HEK293 (cell line): ENCODE results near the gene GPR3.
A peak's percentile ranks its signal among the peaks of the same experiment; 100 is the strongest.

Source experiments
- CTCF ChIA-PET: fragments of 350-600 bp; formaldehyde crosslinking; extraction: SDS; loops from one replicate; lab custom pipeline; 2021; ENCODE audit warnings: antibody characterized with exemption; lab: Yijun Ruan, JAX
- POLR2A ChIA-PET: fragments of 300-600 bp; formaldehyde crosslinking; extraction: SDS; loops from one replicate; lab custom pipeline; 2020; ENCODE audit warnings: antibody characterized with exemption, inconsistent platforms; lab: Yijun Ruan, JAX
- H3K27ac ChIP-seq: fragments of 200-500 bp; sonication (Bioruptor generic); 2 replicates; pipeline ENCODE4 v1.5.1; 2014; ENCODE audit warnings: low read depth, low read length, control low read depth, inconsistent platforms; ENCODE audit errors: extremely low read depth
- H3K36me3 ChIP-seq, 2 experiments: fragments of 200-500 bp in 1 of 2; sonication (Bioruptor generic) in 1 of 2; 1 replicate in 1 of 2; 2 replicates in 1 of 2; pipeline ENCODE4 v1.5.1; 2014 to 2017; ENCODE audit warnings: inconsistent platforms in 2 of 2, low read length in 2 of 2; ENCODE audit not compliant: control insufficient read depth in 2 of 2, insufficient read depth in 1 of 2
- H3K4me1 ChIP-seq: fragments of 200-500 bp; sonication (Bioruptor generic); 2 replicates; pipeline ENCODE4 v1.5.1; 2014; ENCODE audit warnings: mild to moderate bottlenecking, low read length, inconsistent platforms; ENCODE audit not compliant: control insufficient read depth, insufficient read depth
- H3K4me3 ChIP-seq: 2 replicates; pipeline ENCODE4 v1.5.1; 2011; ENCODE audit warnings: low read depth, mild to moderate bottlenecking, control low read depth, low read length, moderate library complexity
- H3K9me3 ChIP-seq: fragments of 200-500 bp; sonication (Bioruptor generic); 2 replicates; pipeline ENCODE4 v1.5.1; 2014; ENCODE audit warnings: low read depth, low read length, inconsistent platforms; ENCODE audit not compliant: control insufficient read depth, insufficient read depth
- BCL11B ChIP-seq: fragments of 450-650 bp; formaldehyde crosslinking; IDR thresholded peaks from 2 replicates; pipeline ENCODE4 v1.5.1; 2016; ENCODE audit warnings: low read depth, missing biosample characterization, missing genetic modification characterization
- GLIS1 ChIP-seq: fragments of 450-650 bp; formaldehyde crosslinking; IDR thresholded peaks from 2 replicates; pipeline ENCODE4 v1.5.1; 2016; ENCODE audit warnings: missing biosample characterization, missing genetic modification characterization
- GLIS2 ChIP-seq: fragments of 450-650 bp; formaldehyde crosslinking; IDR thresholded peaks from 2 replicates; pipeline ENCODE4 v1.5.1; 2016; ENCODE audit warnings: missing biosample characterization, missing genetic modification characterization
- HOXA7 ChIP-seq: sonication (generic); formaldehyde crosslinking; IDR thresholded peaks from 2 replicates; pipeline ENCODE4 v1.8.1; 2022; ENCODE audit warnings: missing genetic modification reagents, borderline replicate concordance
- HOXD13 ChIP-seq: sonication (generic); formaldehyde crosslinking; IDR thresholded peaks from 2 replicates; pipeline ENCODE4 v1.8.0; 2022; ENCODE audit warnings: missing genetic modification reagents, borderline replicate concordance
- KLF1 ChIP-seq: fragments of 450-650 bp; formaldehyde crosslinking; IDR thresholded peaks from 2 replicates; pipeline ENCODE4 v1.5.1; 2016; ENCODE audit warnings: missing biosample characterization, missing genetic modification characterization
- KLF10 ChIP-seq: fragments of 450-650 bp; IDR thresholded peaks from 2 replicates; pipeline ENCODE4 v1.5.1; 2018; ENCODE audit warnings: missing biosample characterization, mild to moderate bottlenecking, missing genetic modification characterization
- KLF7 ChIP-seq: fragments of 450-650 bp; formaldehyde crosslinking; IDR thresholded peaks from 2 replicates; pipeline ENCODE4 v1.5.1; 2016; ENCODE audit warnings: missing biosample characterization, missing genetic modification characterization, borderline replicate concordance
- OSR2 ChIP-seq: fragments of 450-650 bp; formaldehyde crosslinking; IDR thresholded peaks from 2 replicates; pipeline ENCODE4 v1.5.1; 2016; ENCODE audit warnings: missing biosample characterization, missing genetic modification characterization
- RBAK ChIP-seq: fragments of 450-650 bp; formaldehyde crosslinking; IDR thresholded peaks from 2 replicates; pipeline ENCODE4 v1.5.1; 2016; ENCODE audit warnings: missing biosample characterization, missing genetic modification characterization
- SP3 ChIP-seq: fragments of 450-650 bp; formaldehyde crosslinking; IDR thresholded peaks from 2 replicates; pipeline ENCODE4 v1.5.1; 2016; ENCODE audit warnings: missing biosample characterization, missing genetic modification characterization
- TCF7L2 ChIP-seq: IDR thresholded peaks from 2 replicates; pipeline ENCODE4 v1.6.1; 2011; ENCODE audit warnings: low read depth, mild to moderate bottlenecking, inconsistent platforms, low read length, moderate library complexity, borderline replicate concordance
- ZBTB7A ChIP-seq: fragments of 450-650 bp; formaldehyde crosslinking; IDR thresholded peaks from 2 replicates; pipeline ENCODE4 v1.5.1; 2016; ENCODE audit warnings: low read depth, missing biosample characterization, missing genetic modification characterization
- ZFP69B ChIP-seq: fragments of 450-650 bp; formaldehyde crosslinking; IDR thresholded peaks from 2 replicates; pipeline ENCODE4 v1.5.1; 2016; ENCODE audit warnings: missing biosample characterization, missing genetic modification characterization
- ZNF19 ChIP-seq: fragments of 450-650 bp; formaldehyde crosslinking; IDR thresholded peaks from 2 replicates; pipeline ENCODE4; 2016; ENCODE audit warnings: missing biosample characterization, missing genetic modification characterization, low read depth
- ZNF341 ChIP-seq: fragments of 450-650 bp; formaldehyde crosslinking; IDR thresholded peaks from 2 replicates; pipeline ENCODE4; 2016; ENCODE audit warnings: low read depth, missing biosample characterization, missing genetic modification characterization
- ZNF561 ChIP-seq: fragments of 450-650 bp; IDR thresholded peaks from 2 replicates; pipeline ENCODE4 v1.5.1; 2018; ENCODE audit warnings: missing biosample characterization, missing genetic modification characterization, borderline replicate concordance
- ZNF777 ChIP-seq: fragments of 450-650 bp; formaldehyde crosslinking; IDR thresholded peaks from 2 replicates; pipeline ENCODE4 v1.5.1; 2017; ENCODE audit warnings: missing biosample characterization, missing genetic modification characterization, borderline replicate concordance
- ZSCAN16 ChIP-seq: fragments of 450-650 bp; formaldehyde crosslinking; IDR thresholded peaks from 2 replicates; pipeline ENCODE4 v1.5.1; 2016; ENCODE audit warnings: missing biosample characterization, missing genetic modification characterization
- TF ChIP-seq, protein P1 (sequence below): fragments of 450-650 bp; formaldehyde crosslinking; IDR thresholded peaks from 2 replicates; pipeline ENCODE4 v1.5.1; 2016; ENCODE audit warnings: missing biosample characterization, missing genetic modification characterization
- TF ChIP-seq, protein P2 (sequence below): fragments of 450-650 bp; formaldehyde crosslinking; IDR thresholded peaks from 2 replicates; pipeline ENCODE4 v1.5.1; 2017; ENCODE audit warnings: missing biosample characterization, missing genetic modification characterization
- TF ChIP-seq, protein P3 (sequence below): fragments of 450-650 bp; formaldehyde crosslinking; IDR thresholded peaks from 2 replicates; pipeline ENCODE4 v1.5.1; 2017; ENCODE audit warnings: missing biosample characterization, missing genetic modification characterization
- TF ChIP-seq, protein P4 (sequence below): fragments of 450-650 bp; formaldehyde crosslinking; IDR thresholded peaks from 2 replicates; pipeline ENCODE4 v1.5.1; 2016; ENCODE audit warnings: missing biosample characterization, missing genetic modification characterization
- TF ChIP-seq, protein P5 (sequence below): sonication (generic); formaldehyde crosslinking; IDR thresholded peaks from 2 replicates; pipeline ENCODE4 v1.8.1; 2022; ENCODE audit warnings: mild to moderate bottlenecking, moderate library complexity, missing genetic modification reagents

GPR3 gene

DNA sequence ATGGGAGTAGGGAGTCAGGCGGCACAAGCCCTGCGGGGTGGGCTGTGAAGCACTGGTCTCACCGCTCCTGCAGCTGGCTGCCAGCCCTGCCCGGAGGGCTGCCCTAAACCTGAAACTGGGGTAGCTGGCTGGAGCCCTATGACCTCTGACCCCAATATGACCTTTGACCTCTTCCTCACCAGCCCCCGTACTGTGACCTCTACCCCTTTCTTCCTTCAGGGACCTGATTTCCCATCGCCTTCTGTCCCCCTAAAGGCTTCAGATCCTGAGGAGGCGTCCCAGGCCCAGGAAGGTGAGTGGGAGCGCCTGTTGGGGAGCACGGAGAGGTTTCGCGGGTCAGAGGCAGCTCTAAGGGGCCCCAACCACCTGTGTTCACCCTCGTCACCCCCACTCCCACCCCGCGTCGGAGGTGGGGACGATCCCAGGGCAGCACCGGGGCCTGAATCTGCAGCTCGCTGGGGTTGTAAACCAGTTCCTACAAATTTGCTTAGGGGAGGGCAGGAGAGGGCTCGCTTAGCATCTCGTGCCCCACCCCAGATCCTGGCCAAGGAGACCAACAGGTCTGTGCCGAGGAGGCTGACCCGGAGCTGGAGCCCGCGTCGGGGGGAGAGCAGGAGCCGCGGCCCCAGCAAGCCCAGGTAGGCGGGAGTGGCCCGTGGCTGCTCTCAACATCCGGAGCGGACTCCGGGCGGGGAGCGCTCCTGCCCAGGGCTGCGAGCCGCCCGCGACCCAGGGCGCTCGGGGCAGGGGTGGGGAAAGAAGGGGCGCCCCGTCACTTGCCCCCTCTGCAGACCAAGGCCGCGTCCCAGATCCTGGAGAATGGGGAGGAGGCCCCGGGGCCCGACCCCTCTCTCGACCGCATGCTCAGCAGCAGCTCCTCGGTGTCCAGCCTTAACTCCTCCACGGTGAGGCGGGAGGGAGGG, 43.3 kb upstream of the GPR3 start:
- POLR2A ChIA-PET = interaction anchor here (0.6 to 2.0 kb wide), 9 partner anchors 10 to 449 kb away, joined by 3 to 17 read pairs (median 5); partner anchors contain the start of genes GPATCH3, MAP3K6, SLC9A1 and TMEM222
- CTCF ChIA-PET = interaction anchor here (0.7 to 3.2 kb wide), 6 partner anchors 16 to 46 kb away, joined by 3 to 17 read pairs (median 6); partner anchors contain the start of gene MAP3K6
- Histone ChIP-seq H3K36me3 (peaks cover 0 to 18% of the 10 kb centered on the region in 2 experiments; a peak in 1 of 3 replicates), H3K9me3 (no peaks in the 10 kb centered on the region), H3K27ac (no peak overlapping the region), H3K4me1 (peaks cover 4% of the 10 kb centered on the region), H3K4me3 (peak overlapping the region; percentile 13)
- TF ChIP-seq GLIS1 (peak; percentile 71), ZNF19 (tag by site-specific recombination) (no peak), RBAK (tag by site-specific recombination) (no peak), BCL11B (tag by site-specific recombination) (peak; percentile 99), KLF1 (tag by site-specific recombination) (0 out of 2 replicates have a peak, but pooled peaks have one; percentile 10), ZSCAN16 (tag by site-specific recombination) (no peak), KLF10 (tag by site-specific recombination) (peak; percentile 44; the same call in 1 of the 2 replicates), KLF7 (0 out of 2 replicates have a peak, but pooled peaks have one; percentile 6), TCF7L2 (no peak), SP3 (tag by site-specific recombination) (peak; percentile 81), ZFP69B (tag by site-specific recombination) (peak; percentile 55; the same call in 1 of the 2 replicates), ZNF561 (tag by site-specific recombination) (peak; percentile 57; the same call in 1 of the 2 replicates), ZNF341 (tag by site-specific recombination) (peak; percentile 74), ZNF777 (no peak), GLIS2 (tag by site-specific recombination) (peak; percentile 71), OSR2 (tag by site-specific recombination) (peak; percentile 31; the same call in 1 of the 2 replicates), ZBTB7A (peak; percentile 53; the same call in 1 of the 2 replicates), HOXD13 (no peak), HOXA7 (no peak)
- TF ChIP-seq, protein P1, sequence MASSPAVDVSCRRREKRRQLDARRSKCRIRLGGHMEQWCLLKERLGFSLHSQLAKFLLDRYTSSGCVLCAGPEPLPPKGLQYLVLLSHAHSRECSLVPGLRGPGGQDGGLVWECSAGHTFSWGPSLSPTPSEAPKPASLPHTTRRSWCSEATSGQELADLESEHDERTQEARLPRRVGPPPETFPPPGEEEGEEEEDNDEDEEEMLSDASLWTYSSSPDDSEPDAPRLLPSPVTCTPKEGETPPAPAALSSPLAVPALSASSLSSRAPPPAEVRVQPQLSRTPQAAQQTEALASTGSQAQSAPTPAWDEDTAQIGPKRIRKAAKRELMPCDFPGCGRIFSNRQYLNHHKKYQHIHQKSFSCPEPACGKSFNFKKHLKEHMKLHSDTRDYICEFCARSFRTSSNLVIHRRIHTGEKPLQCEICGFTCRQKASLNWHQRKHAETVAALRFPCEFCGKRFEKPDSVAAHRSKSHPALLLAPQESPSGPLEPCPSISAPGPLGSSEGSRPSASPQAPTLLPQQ = peak; percentile 69
- TF ChIP-seq, protein P2, sequence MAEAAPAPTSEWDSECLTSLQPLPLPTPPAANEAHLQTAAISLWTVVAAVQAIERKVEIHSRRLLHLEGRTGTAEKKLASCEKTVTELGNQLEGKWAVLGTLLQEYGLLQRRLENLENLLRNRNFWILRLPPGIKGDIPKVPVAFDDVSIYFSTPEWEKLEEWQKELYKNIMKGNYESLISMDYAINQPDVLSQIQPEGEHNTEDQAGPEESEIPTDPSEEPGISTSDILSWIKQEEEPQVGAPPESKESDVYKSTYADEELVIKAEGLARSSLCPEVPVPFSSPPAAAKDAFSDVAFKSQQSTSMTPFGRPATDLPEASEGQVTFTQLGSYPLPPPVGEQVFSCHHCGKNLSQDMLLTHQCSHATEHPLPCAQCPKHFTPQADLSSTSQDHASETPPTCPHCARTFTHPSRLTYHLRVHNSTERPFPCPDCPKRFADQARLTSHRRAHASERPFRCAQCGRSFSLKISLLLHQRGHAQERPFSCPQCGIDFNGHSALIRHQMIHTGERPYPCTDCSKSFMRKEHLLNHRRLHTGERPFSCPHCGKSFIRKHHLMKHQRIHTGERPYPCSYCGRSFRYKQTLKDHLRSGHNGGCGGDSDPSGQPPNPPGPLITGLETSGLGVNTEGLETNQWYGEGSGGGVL = peak; percentile 53; the same call in 1 of the 2 replicates
- TF ChIP-seq, protein P3, sequence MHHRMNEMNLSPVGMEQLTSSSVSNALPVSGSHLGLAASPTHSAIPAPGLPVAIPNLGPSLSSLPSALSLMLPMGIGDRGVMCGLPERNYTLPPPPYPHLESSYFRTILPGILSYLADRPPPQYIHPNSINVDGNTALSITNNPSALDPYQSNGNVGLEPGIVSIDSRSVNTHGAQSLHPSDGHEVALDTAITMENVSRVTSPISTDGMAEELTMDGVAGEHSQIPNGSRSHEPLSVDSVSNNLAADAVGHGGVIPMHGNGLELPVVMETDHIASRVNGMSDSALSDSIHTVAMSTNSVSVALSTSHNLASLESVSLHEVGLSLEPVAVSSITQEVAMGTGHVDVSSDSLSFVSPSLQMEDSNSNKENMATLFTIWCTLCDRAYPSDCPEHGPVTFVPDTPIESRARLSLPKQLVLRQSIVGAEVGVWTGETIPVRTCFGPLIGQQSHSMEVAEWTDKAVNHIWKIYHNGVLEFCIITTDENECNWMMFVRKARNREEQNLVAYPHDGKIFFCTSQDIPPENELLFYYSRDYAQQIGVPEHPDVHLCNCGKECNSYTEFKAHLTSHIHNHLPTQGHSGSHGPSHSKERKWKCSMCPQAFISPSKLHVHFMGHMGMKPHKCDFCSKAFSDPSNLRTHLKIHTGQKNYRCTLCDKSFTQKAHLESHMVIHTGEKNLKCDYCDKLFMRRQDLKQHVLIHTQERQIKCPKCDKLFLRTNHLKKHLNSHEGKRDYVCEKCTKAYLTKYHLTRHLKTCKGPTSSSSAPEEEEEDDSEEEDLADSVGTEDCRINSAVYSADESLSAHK (tag by site-specific recombination) = 0 out of 2 replicates have a peak, but pooled peaks have one; percentile 7
- TF ChIP-seq, protein P4, sequence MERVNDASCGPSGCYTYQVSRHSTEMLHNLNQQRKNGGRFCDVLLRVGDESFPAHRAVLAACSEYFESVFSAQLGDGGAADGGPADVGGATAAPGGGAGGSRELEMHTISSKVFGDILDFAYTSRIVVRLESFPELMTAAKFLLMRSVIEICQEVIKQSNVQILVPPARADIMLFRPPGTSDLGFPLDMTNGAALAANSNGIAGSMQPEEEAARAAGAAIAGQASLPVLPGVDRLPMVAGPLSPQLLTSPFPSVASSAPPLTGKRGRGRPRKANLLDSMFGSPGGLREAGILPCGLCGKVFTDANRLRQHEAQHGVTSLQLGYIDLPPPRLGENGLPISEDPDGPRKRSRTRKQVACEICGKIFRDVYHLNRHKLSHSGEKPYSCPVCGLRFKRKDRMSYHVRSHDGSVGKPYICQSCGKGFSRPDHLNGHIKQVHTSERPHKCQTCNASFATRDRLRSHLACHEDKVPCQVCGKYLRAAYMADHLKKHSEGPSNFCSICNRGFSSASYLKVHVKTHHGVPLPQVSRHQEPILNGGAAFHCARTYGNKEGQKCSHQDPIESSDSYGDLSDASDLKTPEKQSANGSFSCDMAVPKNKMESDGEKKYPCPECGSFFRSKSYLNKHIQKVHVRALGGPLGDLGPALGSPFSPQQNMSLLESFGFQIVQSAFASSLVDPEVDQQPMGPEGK = peak; percentile 89
- TF ChIP-seq, protein P5, sequence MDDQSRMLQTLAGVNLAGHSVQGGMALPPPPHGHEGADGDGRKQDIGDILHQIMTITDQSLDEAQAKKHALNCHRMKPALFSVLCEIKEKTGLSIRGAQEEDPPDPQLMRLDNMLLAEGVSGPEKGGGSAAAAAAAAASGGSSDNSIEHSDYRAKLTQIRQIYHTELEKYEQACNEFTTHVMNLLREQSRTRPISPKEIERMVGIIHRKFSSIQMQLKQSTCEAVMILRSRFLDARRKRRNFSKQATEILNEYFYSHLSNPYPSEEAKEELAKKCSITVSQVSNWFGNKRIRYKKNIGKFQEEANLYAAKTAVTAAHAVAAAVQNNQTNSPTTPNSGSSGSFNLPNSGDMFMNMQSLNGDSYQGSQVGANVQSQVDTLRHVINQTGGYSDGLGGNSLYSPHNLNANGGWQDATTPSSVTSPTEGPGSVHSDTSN (CRISPR knock-in tag) = 0 out of 2 replicates have a peak, but pooled peaks have one; percentile 58
